ENCODE data around the gene CNIH2.

GRCh38 chr11:66275984-66276612 lies 1.9 kb upstream of the CNIH2 start:
- TF ChIP-seq POLR2AphosphoS5 (IDR thresholded peaks at IDR 0.05; ENCODE audit: low read depth, low read length) (no peak), TAF1 (IDR thresholded peaks at IDR 0.05; ENCODE audit: borderline replicate concordance, low read depth, low read length) (no peak)
